ENCODE data around the gene SIGLEC10. TPM values are rescaled to one million over a fixed set of nuclear protein-coding genes. Genes with fewer than 3 reads are reported as not detected.

SIGLEC10 gene
- total RNA-seq, 1 donor from 2014 or later = not detected

DNA sequence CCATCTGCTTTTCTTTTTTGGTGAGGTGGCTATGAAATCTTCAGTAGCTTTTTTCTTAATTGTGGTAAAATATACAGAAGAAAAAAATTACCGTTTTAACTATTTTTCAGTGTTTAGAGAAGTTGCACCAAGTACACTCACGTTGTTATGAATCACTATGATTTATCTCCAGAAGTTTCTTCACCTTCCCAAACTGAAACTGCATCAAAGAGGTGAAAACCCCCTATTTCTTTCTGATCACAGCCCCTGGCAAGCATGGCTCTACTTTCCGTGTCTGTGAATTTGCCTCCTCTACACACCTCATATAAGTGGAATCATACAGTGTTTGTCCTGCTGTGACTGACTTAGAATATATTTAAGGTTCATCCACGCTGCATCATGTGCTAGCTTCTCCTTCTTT, 15.6 kb upstream of the SIGLEC10 start:
- no peak overlapping the region for H3K27ac Mint-ChIP-seq
- H3K9me3 Mint-ChIP-seq = peaks cover 4% of the 10 kb centered on the region
- TF ChIP-seq, protein P1, sequence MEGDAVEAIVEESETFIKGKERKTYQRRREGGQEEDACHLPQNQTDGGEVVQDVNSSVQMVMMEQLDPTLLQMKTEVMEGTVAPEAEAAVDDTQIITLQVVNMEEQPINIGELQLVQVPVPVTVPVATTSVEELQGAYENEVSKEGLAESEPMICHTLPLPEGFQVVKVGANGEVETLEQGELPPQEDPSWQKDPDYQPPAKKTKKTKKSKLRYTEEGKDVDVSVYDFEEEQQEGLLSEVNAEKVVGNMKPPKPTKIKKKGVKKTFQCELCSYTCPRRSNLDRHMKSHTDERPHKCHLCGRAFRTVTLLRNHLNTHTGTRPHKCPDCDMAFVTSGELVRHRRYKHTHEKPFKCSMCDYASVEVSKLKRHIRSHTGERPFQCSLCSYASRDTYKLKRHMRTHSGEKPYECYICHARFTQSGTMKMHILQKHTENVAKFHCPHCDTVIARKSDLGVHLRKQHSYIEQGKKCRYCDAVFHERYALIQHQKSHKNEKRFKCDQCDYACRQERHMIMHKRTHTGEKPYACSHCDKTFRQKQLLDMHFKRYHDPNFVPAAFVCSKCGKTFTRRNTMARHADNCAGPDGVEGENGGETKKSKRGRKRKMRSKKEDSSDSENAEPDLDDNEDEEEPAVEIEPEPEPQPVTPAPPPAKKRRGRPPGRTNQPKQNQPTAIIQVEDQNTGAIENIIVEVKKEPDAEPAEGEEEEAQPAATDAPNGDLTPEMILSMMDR (IDR thresholded peaks at IDR 0.05; ENCODE audit: unreplicated experiment) = no peak
- H3K4me3 Mint-ChIP-seq = no peak overlapping the region
- H3K27me3 Mint-ChIP-seq (ENCODE audit: low read depth) = no peaks in the 10 kb centered on the region
- H3K36me3 Mint-ChIP-seq = no peaks in the 10 kb centered on the region
- no peaks in the 10 kb centered on the region for H3K4me1 Mint-ChIP-seq
- no peak for DNase-seq (ENCODE audit: low spot score in 2 of 2, unreplicated experiment in 2 of 2)

DNA sequence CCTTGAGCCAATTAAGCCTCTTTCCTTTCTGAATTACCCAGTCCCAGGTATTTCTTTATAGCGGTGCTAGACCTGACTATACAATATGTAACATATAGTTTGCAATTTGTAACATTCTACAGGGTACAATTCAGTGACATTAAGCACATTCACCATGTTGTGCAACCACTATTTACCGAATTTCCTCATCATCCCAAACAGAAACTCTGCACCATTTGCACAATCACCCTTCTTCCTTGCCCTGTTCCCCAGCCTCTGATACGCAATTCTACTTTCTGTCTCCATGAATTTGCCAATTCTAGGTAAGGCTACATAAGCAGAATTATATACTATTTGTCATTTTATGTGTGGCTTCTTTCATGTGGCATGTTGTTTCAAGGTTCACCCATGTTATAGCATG, 13.7 kb upstream of the SIGLEC10 start:
- Mint-ChIP-seq H3K27me3 (ENCODE audit: low read depth) (no peaks in the 10 kb centered on the region), H3K36me3 (no peaks in the 10 kb centered on the region), H3K27ac (no peak overlapping the region), H3K4me3 (no peak overlapping the region), H3K9me3 (peaks cover 4% of the 10 kb centered on the region), H3K4me1 (no peaks in the 10 kb centered on the region)
- TF ChIP-seq, protein P1 (IDR thresholded peaks at IDR 0.05; ENCODE audit: unreplicated experiment) = no peak
- no peak for DNase-seq (ENCODE audit: low spot score in 2 of 2, unreplicated experiment in 2 of 2)

DNA sequence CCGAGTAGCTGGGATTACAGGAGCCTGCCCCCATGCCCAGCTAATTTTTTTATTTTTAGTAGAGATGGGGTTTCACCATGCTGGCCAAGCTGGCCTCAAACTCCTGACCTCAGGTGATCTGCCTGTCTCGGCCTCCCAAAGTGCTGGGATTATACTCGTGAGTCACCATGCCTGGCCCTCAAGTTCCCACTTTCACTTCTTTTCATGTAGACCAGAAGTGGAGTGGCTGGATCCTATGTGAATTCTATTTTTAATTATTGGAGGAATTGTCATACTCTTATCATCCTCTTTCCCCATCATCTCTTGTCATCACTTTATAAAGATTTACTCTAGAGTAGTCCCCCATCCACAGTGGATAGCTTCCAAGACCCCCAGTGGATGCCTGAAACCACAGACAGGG, 12.8 kb upstream of the SIGLEC10 start:
- Mint-ChIP-seq H3K27ac (no peak overlapping the region), H3K9me3 (peaks cover 4% of the 10 kb centered on the region), H3K4me3 (no peak overlapping the region), H3K27me3 (ENCODE audit: low read depth) (no peaks in the 10 kb centered on the region), H3K36me3 (no peaks in the 10 kb centered on the region), H3K4me1 (no peaks in the 10 kb centered on the region)
- TF ChIP-seq, protein P1 (IDR thresholded peaks at IDR 0.05; ENCODE audit: unreplicated experiment) = no peak
- no peak for DNase-seq (ENCODE audit: low spot score in 2 of 2, unreplicated experiment in 2 of 2)

DNA sequence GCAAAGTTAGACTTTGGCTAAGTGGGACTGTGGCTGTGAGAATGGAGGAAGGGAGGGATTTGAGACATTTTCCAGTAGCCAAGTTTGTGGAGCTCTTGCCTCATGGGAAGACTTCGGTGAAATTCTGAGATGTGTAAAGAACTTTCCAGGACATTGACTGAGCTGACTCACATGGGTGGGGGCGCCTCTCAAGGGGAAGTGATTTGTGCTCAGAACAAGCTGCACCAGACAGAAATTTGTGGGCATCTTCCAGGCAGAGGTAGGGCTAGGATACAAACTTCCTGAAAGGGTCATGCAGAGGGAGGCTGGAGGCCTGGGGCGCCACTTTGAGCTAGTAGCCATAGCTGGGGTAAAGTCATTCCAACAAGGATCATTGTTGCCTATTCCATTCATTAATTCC, 9.8 kb upstream of the SIGLEC10 start:
- H3K27ac Mint-ChIP-seq = no peak overlapping the region
- H3K9me3 Mint-ChIP-seq = peaks cover 4% of the 10 kb centered on the region
- DNase-seq (ENCODE audit: low spot score in 2 of 2, unreplicated experiment in 2 of 2) = no peak
- H3K4me1 Mint-ChIP-seq = no peaks in the 10 kb centered on the region
- no peaks in the 10 kb centered on the region for H3K27me3 Mint-ChIP-seq (ENCODE audit: low read depth)
- TF ChIP-seq, protein P1 (IDR thresholded peaks at IDR 0.05; ENCODE audit: unreplicated experiment) = no peak
- no peak overlapping the region for H3K4me3 Mint-ChIP-seq
- no peaks in the 10 kb centered on the region for H3K36me3 Mint-ChIP-seq

DNA sequence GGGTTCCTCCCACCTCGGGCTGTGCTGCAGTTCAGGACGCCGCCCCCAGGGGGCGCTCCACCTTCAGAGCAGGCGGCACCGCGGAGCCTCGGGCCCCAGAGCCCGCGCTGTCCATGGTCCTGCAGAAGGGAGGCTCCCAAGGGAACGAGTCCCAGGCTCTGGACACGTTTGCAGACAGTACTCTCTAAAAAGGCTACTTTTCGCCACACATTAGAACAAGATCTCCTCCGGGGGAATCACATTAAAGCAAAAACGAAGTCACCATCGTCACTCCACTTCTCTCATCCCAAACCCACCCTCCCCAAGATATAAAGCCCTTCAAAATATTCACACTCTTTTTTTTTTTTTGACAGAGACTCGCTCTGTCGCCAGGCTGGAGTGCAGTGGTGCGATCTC, 4.6 kb upstream of the SIGLEC10 start:
- DNase-seq (ENCODE audit: low spot score in 2 of 2, unreplicated experiment in 2 of 2) = peak; percentile 87 to 97
- no peaks in the 10 kb centered on the region for H3K36me3 Mint-ChIP-seq
- TF ChIP-seq, protein P1 (IDR thresholded peaks at IDR 0.05; ENCODE audit: unreplicated experiment) = peak; percentile 99
- H3K9me3 Mint-ChIP-seq = no peaks in the 10 kb centered on the region
- H3K4me1 Mint-ChIP-seq = no peaks in the 10 kb centered on the region
- H3K27ac Mint-ChIP-seq = no peak overlapping the region
- H3K27me3 Mint-ChIP-seq (ENCODE audit: low read depth) = peaks cover 12% of the 10 kb centered on the region
- no peak overlapping the region for H3K4me3 Mint-ChIP-seq
